Measurements from ENCODE around the gene GJA1.
A peak's percentile ranks its signal among the peaks of the same experiment; 100 is the strongest.
"Not testable (repeated sequence)": the region's sequence is repeated elsewhere in the genome, so short reads cannot be mapped to it uniquely, and the experiment has no call there.

The GJA1 gene

GRCh38 chr6:121435444-121436069 lies at the start of gene GJA1:
TSS of gene GJA1 (plus strand) at chr6:121435646. CDS start at chr6:121446848, 11,202 bp downstream.
- DNase-seq (ENCODE audit: low spot score): peak; percentile 63

DNA sequence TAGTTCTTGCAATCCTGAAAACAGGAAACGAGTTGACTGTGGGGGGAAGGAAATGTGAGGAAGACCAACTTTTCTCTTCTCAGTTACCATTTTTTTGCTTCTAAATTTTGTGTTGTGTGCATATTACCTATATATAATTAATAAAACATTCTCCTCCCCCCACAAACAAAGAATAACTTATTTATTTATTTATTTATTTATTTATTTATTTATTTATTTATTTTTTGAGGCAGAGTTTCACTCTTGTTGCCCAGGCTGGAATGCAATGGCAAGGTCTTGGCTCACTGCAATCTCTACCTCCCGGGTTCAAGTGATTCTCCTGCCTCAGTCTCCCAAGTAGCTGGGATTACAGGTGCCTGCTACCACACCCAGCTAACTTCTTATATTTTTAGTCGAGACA lies 48.9 kb upstream of the GJA1 start:
- not testable (repeated sequence) for DNase-seq (ENCODE audit: low spot score)

DNA sequence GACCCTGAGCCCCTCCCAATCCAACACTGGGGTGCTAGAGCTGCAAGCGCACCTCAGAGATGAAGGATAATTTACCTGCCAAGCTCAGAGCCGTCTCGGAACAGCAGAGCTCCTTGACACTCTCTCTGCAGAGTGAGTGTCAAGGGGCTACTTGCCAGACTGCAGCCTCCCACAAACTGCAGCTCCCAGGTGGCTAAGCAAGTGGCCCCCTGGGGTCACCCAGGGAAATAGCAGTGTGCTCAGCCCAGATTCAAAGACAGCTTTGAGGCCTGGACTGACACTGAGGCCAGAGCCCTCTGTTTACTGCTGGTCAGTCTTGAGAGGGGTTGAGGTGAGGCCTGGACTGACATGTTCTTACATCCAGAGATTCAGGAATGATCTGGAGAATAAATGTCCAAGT lies 46.0 kb upstream of the GJA1 start:
- no peak for DNase-seq (ENCODE audit: low spot score)

- no peak for DNase-seq (ENCODE audit: low spot score)
These were observed 41.5 kb upstream of the GJA1 start for GRCh38 chr6:121393731-121394505.

GRCh38 chr6:121395736-121396135 lies 39.7 kb upstream of the GJA1 start:
- no peak for DNase-seq (ENCODE audit: low spot score)

GRCh38 chr6:121397188-121397587 lies 38.3 kb upstream of the GJA1 start:
- not testable (repeated sequence) for DNase-seq (ENCODE audit: low spot score)

DNA sequence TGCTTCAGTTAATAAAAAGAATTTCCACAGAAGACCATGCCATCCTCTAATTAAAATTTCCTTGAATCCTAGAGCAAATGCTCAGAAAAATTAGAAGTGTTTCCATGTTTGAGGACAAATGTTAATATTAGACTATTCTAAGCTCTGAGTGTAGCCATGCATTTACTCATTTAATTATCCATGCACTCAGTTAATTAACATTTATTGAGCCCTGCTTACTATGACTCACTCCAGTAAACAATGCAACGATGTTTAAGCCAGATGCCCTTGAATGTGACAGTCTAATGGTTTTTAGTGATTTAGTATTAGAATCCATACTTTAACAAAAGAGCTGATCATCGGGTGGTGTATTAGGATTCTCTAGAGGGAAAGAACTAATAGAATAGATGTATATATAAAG lies 37.3 kb upstream of the GJA1 start:
- no peak for DNase-seq (ENCODE audit: low spot score)

GRCh38 chr6:121399966-121400365 lies 35.5 kb upstream of the GJA1 start:
- DNase-seq (ENCODE audit: low spot score): no peak

DNA sequence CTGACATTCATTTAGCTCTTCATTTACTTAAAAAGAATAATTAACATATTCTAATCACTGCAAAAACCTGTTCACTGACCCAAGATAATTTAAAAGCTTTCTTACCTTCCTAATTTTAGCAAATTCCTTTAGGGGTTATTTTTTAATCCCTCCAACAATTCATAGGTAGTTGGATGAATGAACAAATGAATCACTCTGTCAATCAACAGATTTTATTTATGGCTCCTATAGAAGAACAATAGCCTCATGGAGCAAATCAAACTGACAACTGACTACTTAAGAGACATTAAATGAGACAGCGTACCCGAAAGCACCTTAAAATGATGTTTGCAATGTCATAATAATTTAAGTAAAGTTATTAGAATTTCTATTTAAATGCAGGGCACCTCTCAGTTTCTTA lies 31.5 kb upstream of the GJA1 start:
- DNase-seq (ENCODE audit: low spot score): no peak

- DNase-seq (ENCODE audit: low spot score): no peak
These were observed 30.1 kb upstream of the GJA1 start for GRCh38 chr6:121405306-121405705.

GRCh38 chr6:121408321-121408720 lies 27.1 kb upstream of the GJA1 start:
- DNase-seq (ENCODE audit: low spot score): no peak

GRCh38 chr6:121413879-121414278 lies 21.6 kb upstream of the GJA1 start:
- DNase-seq (ENCODE audit: low spot score): no peak

DNA sequence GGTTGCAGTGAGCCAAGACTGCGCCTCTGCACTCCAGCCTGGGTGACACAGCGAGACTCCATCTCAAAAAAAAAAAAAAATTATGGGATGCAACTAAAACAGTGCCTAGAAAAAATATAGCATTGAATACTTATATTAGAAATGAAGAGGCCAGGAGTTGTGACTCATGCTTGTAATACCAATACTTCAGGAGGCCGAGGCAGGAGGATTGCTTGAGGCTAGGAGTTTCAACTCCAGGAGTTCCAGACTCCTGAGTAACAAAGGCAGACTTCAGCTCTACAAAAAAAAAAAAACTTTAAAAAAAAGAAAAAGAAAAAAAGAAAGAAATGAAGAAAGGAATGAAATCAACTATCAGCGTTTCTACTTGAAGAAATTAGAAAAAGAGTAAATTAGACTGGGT lies 17.1 kb upstream of the GJA1 start:
- DNase-seq (ENCODE audit: low spot score): no peak

GRCh38 chr6:121426686-121427085 lies 8.8 kb upstream of the GJA1 start:
- DNase-seq (ENCODE audit: low spot score): no peak

GRCh38 chr6:121428872-121429756 lies 6.3 kb upstream of the GJA1 start:
- no peak for DNase-seq (ENCODE audit: low spot score)

DNA sequence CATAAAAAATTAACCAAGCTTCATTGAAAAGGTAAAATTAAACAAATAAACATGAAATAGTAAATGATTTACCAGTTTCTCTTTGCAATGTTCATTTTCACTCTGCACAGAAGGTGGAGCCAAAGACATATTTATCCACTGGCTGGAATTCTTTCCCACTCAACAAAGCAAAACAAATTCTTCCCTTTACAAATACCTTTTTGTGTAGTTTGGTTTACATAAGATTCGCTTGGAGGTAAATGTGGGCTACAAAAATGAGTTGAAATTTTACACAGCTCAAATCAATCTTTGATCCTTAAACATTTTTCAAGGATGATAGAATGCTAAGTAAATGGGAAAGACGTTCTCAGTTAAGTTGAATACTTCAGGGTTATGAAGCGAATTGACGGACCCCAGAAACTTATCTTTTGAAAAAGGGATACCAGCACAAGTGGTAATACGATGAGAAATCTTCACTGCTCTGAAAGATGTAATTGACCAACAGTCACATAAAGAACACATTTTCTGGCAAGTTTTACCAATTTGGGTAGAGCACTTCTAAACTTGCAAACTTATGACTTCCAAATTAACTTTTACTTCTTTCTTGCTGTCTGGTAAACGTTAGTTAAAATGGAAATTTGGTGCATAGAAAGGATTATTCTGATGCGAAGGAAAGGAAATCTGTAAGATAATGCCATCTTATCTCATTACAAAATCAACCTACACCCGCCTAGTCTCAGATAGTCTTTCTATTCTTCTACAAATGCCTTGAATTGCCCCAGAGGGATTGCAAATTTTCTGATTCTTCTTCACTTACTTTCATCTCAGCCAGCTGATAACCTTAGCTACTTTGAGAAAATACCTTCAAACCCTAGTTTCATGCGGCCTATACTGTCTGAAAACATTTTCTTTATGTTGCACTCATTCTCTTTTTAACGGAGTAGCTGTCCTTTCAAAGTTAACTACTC lies 4.7 kb upstream of the GJA1 start:
- peak; percentile 69 for DNase-seq (ENCODE audit: low spot score)

- DNase-seq (ENCODE audit: low spot score): not testable (repeated sequence)
These were observed 3.7 kb upstream of the GJA1 start for GRCh38 chr6:121431776-121432175.

DNA sequence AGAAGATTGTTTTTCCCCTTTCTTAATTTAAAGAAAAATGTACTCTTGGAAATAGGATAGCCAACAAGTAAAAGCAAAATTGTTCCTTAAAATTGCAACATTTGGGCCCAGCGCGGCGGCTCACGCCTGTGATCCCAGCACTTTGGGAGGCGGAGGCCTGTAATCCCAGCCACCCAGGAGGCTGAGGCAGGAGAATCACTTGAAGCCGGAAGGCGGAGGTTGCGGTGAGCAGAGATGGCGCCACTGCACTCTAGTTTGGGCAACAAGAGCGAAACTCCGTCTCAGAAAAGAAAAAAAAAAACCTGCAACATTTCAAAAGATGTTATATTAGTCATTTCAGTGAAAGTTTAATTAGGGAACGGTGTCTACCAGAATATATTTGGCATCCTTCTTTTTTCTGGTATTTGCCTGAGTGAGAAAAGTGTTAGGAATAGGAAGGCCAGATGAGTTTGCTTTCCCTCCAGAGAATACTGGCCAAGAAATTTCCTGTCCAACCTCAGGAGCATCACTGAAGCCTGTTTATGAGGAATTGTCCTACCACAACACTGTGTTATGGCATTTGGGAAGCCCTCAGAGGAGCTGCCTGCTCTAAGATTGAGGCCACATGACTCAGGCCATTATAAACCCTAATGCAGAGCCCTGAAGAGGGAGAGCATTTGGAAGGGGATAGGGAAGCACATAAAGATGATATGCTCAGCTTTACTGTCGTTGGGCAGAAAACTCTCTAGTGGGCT lies 1.2 kb upstream of the GJA1 start:
- no peak for DNase-seq (ENCODE audit: low spot score)

- no peak for DNase-seq (ENCODE audit: low spot score)
These were observed 920 bp downstream of the GJA1 start for GRCh38 chr6:121436274-121436857.

All from pons (tissue), 1 donor.